ENCODE measurements around the gene PGA5. TPM values are rescaled to one million over a fixed set of nuclear protein-coding genes. Genes with fewer than 3 reads are reported as not detected.
A peak's percentile ranks its signal among the peaks of the same experiment; 100 is the strongest.
"Not testable (repeated sequence)": the region's sequence is repeated elsewhere in the genome, so short reads cannot be mapped to it uniquely, and the experiment has no call there.

The PGA5 gene
- total RNA-seq, result not detected

DNA sequence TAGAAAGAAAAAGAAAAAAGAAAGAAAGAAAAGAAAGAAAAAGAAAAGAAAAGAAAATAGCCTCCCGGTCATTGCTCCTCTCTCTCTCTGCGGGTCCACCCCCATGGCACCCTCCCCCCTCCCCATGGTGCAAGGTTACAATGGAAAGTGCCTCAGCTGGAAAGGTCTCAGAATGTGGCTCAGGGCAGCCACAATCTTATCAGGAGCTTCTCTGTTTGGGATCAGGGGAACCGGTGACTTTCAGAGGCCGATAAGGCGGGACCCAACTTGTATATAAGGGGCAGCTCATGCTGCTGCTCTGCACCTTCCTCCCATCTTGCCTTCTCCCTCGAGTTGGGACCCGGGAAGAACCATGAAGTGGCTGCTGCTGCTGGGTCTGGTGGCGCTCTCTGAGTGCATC lies at the start of gene PGA5:
TSS of gene PGA5 (plus strand) at position 301 of the 400 bp plus-strand sequence. CDS start at position 353, 52 bp downstream.
- H3K27ac Mint-ChIP-seq; H3K36me3 Mint-ChIP-seq; H3K9me3 Mint-ChIP-seq; DNase-seq (ENCODE audit: low spot score in 2 of 2); ATAC-seq: not testable (repeated sequence)

DNA sequence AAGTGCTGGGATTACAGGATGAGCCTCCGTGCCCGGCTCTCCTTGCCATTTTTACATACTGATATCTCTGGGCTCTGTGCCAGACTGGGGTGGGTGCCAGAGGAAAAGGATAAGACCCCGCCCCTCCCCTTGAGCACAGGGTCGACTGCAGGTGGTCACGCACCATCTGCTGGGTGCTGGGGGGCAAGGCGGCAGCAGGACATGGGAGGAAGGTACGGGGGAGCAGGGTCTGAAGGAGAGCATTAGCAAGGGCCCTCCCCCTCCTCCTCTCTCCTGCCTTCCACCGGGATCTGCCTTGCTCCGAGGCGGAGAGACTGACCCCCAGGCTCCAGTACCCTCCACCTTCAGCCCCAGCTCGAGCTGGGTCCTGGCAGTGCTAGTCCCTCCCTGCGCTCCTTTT lies 47.4 kb upstream of the PGA5 start:
- H3K9me3 Mint-ChIP-seq, result no peaks in the 10 kb centered on the region

DNA sequence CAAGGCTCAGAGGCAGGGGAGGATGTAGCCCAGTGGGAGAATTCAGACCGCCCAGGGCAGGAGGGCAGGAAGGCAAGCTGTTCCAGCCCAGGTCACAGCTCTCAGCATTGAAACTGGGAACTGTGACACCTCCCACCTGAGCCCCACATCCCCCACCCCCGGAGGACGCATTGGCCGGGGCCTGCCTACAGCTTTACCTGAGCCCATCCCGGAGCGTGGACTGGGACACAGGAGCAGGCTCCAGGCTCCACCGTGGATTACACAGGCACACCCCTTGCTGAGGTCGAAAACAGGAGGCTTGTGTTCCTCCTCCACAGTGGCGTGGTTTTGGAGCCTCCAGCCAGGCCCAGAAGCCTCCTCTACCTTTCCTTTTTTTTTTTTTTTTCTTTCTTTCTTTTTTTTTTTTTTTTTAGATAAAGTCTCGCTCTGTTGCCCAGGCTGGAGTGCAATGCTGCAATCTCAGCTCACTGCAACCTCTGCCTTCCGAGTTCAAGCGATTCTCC lies 46.8 kb upstream of the PGA5 start:
- Mint-ChIP-seq H3K36me3 (no peaks in the 10 kb centered on the region), H3K27ac (no peak overlapping the region), H3K9me3 (no peaks in the 10 kb centered on the region)
- DNase-seq (ENCODE audit: low spot score in 2 of 2) (no peak), ATAC-seq (no peak)

More for the DNA sequence above, 47.4 kb upstream of the PGA5 start:
- ATAC-seq (no peak), DNase-seq (ENCODE audit: low spot score in 2 of 2) (no peak)
- Mint-ChIP-seq H3K36me3 (no peaks in the 10 kb centered on the region), H3K27ac (no peak overlapping the region)

DNA sequence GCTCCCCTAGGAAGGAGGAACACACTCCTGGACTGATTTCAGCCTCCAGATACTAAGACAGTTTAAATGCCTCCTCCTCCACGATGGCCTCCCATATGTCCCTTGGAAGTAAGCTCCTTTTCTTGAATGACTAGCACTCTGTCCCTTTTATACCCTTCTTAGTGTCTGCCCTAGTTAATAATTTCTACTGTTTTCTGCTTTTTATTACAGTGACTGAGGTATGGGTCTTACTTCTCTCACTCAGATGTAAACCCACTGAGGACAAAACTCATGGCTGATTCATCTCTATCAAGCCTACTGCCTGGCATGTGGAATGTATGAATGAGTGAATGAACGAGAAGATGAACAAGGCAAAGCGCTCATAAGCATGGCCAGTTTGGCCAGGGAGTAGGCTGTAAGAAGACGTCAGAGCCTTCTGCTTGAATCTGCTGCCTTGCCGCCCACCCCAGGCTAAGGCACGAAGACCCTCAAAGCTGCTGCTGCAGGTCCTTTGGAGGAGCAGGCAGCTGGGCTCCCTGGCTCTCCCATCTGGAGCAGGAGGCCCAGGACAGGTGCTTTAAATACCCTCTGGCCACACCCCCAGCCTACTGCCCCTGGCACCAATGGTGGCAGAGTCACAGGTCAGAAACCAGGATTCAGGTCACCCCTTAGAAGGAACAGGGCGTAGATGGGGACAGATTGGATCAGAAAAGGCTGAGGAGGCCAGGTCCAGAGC lies 45.8 kb upstream of the PGA5 start:
- ATAC-seq (no peak), DNase-seq (ENCODE audit: low spot score in 2 of 2) (no peak)
- no peak overlapping the region for H3K27ac Mint-ChIP-seq
- H3K9me3 Mint-ChIP-seq, result no peaks in the 10 kb centered on the region
- no peaks in the 10 kb centered on the region for H3K36me3 Mint-ChIP-seq

DNA sequence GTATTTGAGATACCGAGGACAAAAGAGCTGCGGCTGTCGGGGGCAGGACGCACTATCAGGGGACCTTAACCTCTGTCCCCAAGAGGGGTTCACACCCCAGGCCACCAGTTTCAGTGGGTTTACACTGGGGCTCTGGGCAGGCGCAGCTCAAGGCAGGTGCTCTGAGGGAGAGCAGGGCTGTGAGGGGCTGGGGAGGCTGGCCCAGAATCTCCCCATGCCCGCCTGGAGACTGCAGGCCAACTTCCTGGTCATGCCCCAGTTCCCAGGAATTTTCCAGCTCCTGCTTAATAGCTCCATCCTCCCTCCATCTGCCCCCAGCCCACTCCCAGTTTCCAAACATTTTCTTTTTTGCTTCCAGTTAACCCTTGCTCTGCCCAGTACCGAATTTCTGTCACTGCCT lies 45.3 kb upstream of the PGA5 start:
- ATAC-seq (no peak), DNase-seq (ENCODE audit: low spot score in 2 of 2) (no peak)
- no peak overlapping the region for H3K27ac Mint-ChIP-seq
- no peaks in the 10 kb centered on the region for H3K9me3 Mint-ChIP-seq
- no peaks in the 10 kb centered on the region for H3K36me3 Mint-ChIP-seq

DNA sequence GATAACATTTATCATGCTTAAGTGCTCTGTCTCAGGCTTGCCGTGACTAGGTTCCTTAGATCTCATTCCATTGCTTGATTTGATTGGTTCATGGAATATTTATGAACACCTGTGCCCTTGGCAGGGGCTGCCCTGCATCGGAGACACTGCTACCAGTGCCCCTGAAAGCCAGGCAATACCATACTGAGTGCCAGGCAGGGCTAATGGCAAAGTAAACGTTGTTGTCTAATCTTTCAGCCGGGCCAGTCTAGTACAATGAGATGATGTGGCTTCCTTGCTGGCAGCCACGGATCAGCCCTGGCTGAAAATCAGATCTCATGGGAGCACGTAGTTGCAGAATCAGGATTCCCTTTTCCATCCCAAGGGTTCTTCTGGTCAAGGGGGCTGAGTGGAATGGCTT lies 42.6 kb upstream of the PGA5 start:
- ATAC-seq (no peak), DNase-seq (ENCODE audit: low spot score in 2 of 2) (no peak)
- H3K9me3 Mint-ChIP-seq, result no peaks in the 10 kb centered on the region
- no peaks in the 10 kb centered on the region for H3K36me3 Mint-ChIP-seq
- H3K27ac Mint-ChIP-seq, result no peak overlapping the region

DNA sequence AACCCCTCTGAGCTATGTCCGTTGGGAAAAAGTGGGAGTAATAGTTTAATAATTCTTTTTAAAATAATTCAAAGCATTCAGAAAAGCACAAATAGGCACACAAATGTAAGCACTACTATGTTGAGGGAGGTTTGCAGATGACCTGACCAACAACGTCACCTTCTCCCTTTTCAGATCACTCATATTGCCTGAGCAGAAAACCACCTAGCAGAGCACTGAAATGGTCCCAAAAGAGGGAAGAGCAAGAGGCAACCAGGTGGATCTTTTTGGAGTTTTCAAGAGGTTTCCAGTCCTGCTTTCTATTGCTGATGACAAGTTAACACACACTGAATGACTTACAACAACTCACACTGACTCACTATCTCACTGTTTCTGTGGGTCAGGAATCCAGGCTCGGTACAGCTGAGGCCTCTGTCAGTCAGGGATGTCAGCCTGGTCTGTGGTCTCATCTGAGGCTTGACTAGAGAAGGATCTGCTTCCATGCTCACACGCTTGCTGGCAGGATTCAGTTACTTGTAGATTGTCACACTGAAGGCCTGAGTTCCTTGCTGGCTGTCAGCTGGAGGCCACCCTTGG lies 41.9 kb upstream of the PGA5 start:
- Mint-ChIP-seq H3K27ac (peak overlapping the region in 1 of 2 donors; percentile 12), H3K36me3 (no peaks in the 10 kb centered on the region), H3K9me3 (no peaks in the 10 kb centered on the region)
- ATAC-seq, result no peak
- no peak for DNase-seq (ENCODE audit: low spot score in 2 of 2)

DNA sequence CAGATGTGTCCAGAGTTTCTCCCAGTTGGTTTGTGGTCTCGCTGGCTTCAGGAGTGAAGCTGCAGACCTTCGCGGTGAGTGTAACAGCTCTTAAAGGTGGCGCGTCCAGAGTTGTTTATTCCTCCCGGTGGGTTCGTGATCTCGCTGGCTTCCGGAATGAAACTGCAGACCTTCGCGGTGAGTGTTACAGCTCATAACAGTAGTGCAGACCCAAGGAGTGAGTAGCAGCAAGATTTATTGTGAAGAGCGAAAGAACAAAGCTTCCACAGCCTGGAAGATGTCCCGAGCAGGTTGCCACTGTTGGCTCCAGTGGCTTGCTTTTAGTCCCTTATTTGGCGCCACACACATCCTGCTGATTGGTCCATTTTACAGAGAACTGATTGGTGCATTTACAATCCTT lies 39.5 kb upstream of the PGA5 start:
- ATAC-seq (no peak), DNase-seq (ENCODE audit: low spot score in 2 of 2) (no peak)
- no peaks in the 10 kb centered on the region for H3K9me3 Mint-ChIP-seq
- no peak overlapping the region for H3K27ac Mint-ChIP-seq
- H3K36me3 Mint-ChIP-seq, result no peaks in the 10 kb centered on the region

DNA sequence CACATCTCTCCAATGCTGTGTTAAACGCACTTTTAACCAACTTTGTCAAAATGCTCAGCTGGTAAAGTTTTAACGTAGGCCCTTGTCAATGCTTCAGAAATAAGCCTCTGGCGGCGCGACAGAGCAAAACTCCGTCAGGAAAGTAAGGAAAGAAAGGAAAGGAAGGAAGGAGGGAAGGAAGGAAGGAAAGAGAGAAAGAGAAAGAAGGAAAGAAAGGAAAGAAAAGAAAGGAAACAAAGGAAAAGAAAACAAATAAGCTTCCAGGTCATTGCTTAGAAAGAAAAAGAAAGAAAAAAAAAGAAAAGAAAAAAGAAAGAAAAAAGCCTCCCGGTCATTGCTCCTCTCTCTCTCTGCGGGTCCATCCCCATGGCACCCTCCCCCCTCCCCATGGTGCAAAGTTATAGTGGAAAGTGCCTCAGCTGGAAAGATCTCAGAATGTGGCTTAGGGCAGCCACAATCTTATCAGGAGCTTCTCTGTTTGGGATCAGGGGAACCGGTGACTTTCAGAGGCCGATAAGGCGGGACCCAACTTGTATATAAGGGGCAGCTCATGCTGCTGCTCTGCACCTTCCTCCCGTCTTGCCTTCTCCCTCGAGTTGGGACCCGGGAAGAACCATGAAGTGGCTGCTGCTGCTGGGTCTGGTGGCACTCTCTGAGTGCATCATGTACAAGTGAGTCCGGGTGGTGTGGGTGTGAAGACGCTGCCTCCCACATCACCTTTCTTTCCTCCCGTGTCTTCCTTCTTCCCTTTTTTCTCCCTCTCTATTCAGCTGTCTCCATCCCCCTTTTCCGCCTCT lies 37.8 kb upstream of the PGA5 start, which contains the start of gene PGA3:
TSS of gene PGA3 (plus strand) at position 566 of the 797 bp plus-strand sequence. CDS start at position 616, 50 bp downstream.
- not testable (repeated sequence) for H3K36me3 Mint-ChIP-seq; H3K9me3 Mint-ChIP-seq; ATAC-seq; H3K27ac Mint-ChIP-seq; DNase-seq (ENCODE audit: low spot score in 2 of 2)

DNA sequence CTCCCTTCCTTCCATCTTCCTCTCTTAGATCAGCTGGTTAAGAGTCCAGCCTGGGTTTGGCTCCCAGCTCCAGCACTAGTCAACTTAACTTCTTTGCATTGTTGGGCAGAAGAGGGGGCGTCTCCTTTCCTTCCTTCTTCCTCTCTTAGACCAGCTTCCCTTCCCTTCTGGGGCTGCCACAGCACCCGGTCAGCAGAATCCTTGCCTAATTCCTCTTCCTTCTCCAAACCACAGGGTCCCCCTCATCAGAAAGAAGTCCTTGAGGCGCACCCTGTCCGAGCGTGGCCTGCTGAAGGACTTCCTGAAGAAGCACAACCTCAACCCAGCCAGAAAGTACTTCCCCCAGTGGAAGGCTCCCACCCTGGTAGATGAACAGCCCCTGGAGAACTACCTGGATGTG lies 37.1 kb upstream of the PGA5 start:
- H3K27ac Mint-ChIP-seq; H3K9me3 Mint-ChIP-seq; DNase-seq (ENCODE audit: low spot score in 2 of 2); ATAC-seq; H3K36me3 Mint-ChIP-seq: not testable (repeated sequence)

DNA sequence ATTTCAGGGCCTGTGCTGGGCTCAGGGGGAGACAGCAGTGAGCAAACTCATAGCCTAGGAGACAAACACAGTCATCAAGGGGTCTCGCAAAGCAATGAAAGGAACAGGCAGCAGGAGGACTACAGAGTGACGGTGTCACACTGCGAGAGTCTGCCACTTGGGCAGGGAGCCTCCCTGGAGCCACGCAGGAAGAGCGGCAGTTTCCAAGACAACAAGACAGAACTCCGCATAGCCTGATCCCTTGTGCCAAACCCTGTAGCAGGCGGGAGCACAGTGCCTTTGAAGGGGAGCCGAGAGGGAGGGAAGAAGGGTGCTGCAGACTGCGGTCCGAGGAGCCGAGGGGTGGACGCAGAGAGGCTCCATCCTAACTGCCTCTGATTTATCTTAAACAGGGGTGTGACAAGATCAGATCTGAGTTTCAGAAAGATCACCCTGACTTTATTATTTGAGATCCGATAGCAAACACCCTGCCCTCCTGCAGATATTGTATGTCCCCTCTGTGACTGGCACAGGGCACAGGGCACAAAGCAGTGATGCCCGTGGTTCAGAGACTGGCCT lies 36.4 kb upstream of the PGA5 start:
- not testable (repeated sequence) for ATAC-seq; H3K9me3 Mint-ChIP-seq; DNase-seq (ENCODE audit: low spot score in 2 of 2); H3K27ac Mint-ChIP-seq; H3K36me3 Mint-ChIP-seq

DNA sequence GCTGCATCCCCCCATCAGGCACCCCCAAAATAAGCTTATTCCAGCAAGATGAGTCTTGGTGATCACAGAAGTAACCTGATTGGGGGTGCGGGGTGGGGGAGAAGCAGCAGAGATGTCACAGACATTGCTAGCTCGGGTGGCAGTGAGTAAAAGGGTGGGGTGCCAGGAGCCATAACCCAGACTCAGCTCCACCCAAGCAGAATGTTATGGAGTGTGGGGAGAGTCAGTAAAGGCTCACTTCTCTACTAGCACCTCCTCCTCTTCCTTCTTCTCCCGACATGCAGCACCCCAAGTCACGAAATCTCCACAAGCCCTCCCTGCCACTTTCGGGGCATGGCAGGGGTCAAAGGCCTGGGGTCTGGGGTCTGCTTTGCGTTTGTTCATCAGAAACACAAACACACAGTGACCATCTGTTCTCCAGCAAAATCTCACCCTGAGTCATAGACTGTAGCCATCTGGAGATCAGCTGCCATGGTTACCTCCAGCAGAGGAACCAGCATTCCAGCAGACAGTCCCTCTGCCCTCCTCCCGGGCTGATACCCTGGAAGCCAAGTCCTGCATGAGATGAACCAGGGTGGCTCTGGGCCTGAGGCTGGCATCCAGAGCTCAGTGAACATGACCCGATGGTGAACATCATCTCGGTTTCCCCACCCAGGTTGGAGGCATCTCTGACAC lies 33.2 kb upstream of the PGA5 start:
- not testable (repeated sequence) for H3K9me3 Mint-ChIP-seq; H3K27ac Mint-ChIP-seq; H3K36me3 Mint-ChIP-seq; DNase-seq (ENCODE audit: low spot score in 2 of 2); ATAC-seq

DNA sequence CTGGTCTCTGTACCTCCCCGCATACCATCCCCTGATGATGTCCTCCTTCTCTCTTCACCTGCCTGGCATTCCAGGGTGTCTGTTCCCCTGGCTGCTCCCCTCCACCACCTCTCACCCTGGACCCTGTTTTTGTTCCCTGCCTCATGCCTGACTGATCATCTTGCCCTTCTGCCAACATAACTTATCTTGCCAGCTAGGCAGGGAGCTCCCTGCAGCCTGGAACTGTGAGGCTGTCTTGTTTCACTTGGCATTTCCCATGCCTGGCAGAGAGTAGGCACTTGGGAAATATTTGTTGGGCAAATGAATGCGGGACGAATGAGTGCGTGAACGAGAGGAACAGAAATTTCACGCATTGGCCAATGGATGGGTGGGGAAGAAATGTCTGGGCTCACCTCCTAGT lies 30.3 kb upstream of the PGA5 start:
- not testable (repeated sequence) for H3K27ac Mint-ChIP-seq; H3K36me3 Mint-ChIP-seq; H3K9me3 Mint-ChIP-seq; DNase-seq (ENCODE audit: low spot score in 2 of 2); ATAC-seq

DNA sequence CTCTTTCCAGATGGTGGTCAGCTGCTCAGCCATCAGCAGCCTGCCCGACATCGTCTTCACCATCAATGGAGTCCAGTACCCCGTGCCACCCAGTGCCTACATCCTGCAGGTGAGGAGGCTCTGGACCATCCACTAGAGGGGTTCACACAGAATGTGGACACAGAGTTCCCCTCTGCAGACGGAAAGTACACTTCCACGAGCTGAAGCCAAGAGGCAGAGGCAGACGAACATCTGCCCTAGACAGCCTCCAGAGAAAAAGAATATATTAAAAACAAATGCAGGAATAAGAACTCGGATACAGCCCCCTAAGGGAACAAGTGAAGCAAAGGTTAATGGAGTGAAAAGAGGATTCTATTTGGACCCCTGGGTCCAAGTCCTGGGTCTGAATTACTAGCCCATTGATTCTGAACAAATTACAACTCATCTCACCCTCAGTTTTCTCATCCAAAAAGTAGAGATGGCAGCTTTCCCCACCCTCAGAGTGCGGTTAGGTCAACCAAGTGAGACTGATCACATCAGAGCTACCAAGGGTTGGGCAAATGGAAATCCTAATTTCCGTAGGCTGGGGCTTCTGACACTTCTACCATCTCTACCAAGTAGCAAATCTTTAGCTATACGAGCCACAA lies 29.5 kb upstream of the PGA5 start:
- not testable (repeated sequence) for H3K36me3 Mint-ChIP-seq; ATAC-seq; H3K27ac Mint-ChIP-seq; DNase-seq (ENCODE audit: low spot score in 2 of 2); H3K9me3 Mint-ChIP-seq

DNA sequence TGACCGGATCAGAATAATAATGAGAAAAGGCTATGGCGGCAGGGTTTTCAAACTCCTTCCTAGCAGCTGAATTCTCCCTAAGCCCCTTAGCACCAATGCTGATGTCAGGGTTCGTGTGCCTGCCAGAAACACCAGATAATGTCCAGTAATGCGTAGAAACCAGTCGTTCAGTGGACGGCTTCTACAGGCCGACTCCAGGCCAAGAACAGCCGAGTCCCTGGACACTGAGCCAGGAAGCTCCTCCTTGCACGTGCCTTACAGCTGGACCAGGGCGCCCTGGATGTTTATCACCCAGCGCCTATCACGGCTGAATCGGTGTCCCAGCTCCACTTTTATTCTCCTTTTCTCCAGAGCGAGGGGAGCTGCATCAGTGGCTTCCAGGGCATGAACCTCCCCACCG lies 28.8 kb upstream of the PGA5 start:
- not testable (repeated sequence) for ATAC-seq; H3K9me3 Mint-ChIP-seq; H3K36me3 Mint-ChIP-seq; H3K27ac Mint-ChIP-seq; DNase-seq (ENCODE audit: low spot score in 2 of 2)

DNA sequence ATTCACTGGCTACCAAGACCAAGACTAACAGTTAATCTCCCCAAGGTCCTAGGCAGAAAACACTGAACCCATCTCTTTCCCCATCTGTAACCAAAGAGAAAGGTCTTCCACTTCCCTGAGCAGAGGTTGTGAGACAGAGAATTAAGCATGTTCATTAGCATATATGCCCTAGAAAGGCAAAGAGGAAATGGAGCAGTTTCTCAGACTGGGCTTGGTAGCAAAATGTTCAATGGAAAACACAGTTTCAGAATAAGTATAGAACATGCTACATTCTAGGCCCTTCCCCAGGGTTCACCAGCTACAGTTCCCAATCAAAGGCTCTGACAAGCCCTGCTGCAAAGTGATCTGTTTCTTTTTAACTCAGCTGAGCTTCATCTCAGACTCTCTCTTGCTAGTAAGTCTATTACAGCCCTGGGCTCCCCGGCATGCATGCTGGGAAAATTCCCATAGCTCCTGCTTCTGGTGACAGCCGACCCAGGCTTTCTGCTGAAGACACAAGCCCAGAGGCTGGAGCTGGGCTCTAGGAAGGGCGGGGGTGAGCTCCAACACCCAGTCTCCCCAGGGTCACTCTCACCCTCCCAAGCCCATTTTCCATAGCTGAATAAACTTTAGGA lies 27.2 kb upstream of the PGA5 start:
- peak in 1 of 2 donors; percentile 64 for ATAC-seq
- not testable (repeated sequence) for H3K9me3 Mint-ChIP-seq; H3K36me3 Mint-ChIP-seq; DNase-seq (ENCODE audit: low spot score in 2 of 2); H3K27ac Mint-ChIP-seq
